ENCODE measurements around the gene FGF3. TPM values are rescaled to one million over a fixed set of nuclear protein-coding genes. Genes with fewer than 3 reads are reported as not detected.

The FGF3 gene
- total RNA-seq, 1 donor from 2014 or later: not detected

DNA sequence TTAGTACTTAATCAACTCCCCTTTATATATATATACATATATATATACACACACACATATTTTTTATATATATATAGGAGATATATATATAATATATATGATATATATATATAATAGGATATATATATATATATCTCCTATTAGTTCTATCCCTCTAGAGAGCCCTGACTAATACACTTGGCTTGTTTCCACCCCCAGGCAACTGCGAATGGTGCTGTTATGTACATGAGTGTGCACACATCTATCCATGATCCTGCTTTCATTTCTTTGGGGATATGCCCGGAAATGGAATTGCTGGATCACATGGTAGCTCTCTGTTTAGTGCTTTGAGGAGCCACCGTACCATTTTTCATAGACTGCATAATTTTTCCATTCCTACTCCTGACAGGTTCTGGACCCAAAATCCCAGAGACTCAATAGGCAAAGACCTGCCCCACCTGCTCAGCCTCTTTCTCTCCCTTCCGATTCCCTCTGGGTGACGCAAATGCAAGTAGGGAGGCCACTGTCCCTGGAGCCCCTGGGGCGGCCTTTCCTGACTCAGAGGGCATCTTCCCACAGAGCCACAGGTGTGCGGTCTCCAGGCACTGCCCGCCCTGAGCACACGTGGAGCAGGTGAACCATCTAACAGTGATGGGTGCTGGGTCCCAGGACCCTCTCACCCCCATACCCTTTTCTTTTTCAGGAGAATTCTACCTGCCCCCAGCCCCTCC is 12.0 kb downstream of the FGF3 start:
- no peak for DNase-seq (ENCODE audit: extremely low read depth, low read depth, low spot score)

DNA sequence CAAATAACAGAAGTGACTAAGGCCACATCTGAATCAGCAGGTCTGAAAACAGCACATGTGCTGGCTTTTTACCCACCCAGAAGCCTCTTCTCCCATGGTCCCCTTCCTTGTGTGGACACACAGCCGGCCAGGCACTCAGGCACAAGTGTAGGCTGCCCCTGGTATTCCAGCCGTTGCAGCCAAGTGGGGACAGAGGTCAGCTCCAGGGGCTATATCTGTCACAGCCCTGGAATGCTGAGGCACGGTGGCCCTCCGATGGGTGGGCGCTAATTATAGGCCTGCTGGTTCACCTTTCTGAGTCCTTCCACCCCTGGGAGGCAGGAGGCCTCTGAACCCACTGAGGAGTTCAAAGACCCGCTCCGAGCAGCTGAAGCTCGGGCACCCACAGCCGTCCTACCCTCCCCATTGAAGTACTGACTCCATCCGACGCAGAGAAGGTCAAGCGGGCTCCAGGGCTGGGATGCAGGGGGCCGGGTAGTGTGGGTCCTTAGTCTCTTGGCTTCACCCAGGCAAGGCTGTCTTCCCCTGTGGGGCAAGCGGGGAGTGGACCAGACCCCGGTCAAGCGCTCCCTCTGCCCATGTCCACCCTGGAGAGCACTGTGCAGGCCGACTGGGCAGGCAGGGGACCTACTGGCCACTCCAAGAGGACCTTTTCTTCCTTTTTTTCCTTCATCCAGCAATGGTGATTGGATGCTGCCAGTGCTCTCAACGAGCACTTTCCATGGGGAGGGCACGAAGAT is 14.3 kb downstream of the FGF3 start:
- no peak for DNase-seq (ENCODE audit: extremely low read depth, low read depth, low spot score)

DNA sequence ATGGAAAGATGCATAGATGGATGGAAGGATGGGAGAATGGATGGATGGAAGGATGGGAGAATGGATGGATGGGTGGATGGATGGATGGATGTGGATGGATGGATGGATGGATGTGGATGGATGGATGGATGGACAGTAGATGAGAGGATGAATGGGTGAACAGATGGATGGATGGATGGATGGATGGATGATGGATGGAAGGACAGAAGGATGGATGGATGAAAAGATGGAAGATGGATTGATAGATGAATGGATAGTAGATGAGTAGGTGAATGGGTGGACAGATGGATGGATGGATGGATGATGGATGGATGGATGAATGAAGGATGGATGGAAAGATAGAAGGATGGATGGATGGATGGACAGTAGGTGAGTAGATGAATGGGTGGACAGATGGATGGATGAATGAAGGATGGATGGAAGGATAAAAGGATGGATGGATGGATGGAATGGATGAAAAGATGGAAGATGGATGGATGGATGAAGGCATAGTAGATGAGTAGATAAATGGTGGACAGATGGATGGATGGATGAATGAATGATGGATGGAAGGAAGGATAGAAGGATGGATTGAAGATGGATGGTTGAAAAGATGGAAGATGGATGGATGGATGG is 15.5 kb downstream of the FGF3 start:
- no peak for DNase-seq (ENCODE audit: extremely low read depth, low read depth, low spot score)

DNA sequence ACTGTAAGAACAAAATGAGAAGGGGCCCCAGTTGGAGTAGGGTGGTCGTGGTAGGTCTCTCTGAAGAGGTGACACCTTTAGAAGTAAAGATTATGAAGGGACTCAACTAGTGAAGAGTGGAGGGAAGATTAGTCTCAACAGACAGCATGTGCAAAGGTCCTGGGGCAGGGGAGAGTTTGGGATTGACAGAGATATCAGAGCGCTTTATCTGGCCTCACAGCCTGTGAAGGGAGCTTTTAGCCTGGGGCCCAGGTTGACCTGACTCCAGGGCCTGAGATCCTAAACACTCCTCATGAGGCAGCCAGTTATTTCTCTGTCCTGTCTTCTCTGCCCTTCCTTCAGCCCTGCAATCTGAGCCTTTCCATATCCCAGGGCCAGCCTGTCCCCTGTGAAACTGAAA is 16.2 kb downstream of the FGF3 start:
- no peak for DNase-seq (ENCODE audit: extremely low read depth, low read depth, low spot score)

DNA sequence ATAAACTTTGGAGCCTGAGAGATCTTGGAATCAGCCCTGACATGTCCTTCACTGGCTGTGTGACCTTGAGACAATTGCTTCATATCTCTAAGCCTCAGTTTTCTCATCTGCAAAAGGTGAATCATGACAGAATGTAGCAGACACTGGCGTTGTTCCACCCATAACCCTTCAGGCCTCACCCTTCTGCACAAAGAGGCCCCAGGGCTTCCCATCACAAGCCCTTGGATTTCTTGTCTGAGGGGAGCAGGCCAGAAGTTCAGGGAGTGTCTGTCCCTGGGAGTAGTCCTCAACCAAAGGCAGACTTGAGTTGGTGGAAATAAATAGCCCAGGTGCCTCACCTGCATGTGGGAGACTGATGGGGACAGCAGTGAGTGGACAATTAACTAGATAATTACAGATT is 16.6 kb downstream of the FGF3 start:
- DNase-seq (ENCODE audit: extremely low read depth, low read depth, low spot score): no peak

DNA sequence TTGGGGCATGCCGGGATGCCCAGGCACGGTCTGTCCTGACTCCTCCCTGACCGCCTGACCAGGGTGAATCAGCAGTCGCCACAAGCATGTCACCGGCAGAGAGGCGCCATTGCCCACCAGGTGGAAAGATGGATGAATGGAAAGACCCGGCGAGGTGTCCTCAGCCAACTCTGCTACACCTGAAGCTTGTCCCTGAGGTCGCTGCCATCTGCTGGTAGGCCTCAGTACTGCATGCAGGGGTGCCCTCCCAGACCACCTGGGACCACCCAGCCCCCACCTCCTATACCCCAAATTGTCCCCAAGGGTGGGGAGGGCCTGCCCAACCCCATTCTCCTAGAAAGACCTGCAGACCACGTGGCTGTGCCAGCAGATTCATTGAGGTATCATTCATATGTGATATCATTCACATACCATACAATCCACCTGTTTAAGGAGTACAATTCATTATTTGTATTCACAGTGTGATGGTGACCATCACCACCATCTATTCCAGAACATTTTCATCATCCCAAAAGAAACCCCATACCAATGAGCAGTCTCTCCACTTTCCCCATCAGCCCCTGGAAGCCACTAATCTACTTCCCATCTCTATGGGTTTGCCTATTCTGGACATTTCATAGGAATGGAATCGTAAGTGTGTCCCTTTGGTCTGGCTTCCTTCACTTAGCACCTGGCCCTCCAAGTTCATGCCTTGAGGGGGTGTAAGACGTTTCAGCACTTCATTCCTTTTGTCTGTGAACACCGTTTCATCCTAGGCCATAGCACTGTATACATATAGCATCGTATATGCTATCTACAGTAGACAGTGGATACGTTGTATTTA is 17.5 kb downstream of the FGF3 start:
- DNase-seq (ENCODE audit: extremely low read depth, low read depth, low spot score): no peak

DNA sequence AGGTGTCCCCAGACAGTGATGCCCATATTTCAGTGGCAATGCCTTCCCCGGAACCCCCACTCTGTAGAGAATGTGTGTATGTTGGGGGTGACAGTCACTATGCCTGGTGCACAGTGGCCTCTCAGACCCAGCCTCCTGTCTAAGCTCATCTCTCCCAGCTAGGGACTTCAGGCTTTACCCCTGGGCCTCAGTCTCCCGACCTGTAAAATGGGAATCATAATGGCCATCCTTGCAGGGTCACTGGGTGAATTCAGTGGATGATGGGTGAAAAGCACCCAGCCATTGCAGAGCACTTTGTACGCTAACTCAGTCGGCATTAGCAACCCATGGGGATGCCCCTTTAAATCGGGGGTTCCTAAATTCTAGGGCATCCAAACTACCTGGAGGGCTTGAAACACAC is 18.9 kb downstream of the FGF3 start:
- no peak for DNase-seq (ENCODE audit: extremely low read depth, low read depth, low spot score)

GRCh38 chr11:69799582-69799981 is 19.6 kb downstream of the FGF3 start:
- peak; percentile 2 for DNase-seq (ENCODE audit: extremely low read depth, low read depth, low spot score)

DNA sequence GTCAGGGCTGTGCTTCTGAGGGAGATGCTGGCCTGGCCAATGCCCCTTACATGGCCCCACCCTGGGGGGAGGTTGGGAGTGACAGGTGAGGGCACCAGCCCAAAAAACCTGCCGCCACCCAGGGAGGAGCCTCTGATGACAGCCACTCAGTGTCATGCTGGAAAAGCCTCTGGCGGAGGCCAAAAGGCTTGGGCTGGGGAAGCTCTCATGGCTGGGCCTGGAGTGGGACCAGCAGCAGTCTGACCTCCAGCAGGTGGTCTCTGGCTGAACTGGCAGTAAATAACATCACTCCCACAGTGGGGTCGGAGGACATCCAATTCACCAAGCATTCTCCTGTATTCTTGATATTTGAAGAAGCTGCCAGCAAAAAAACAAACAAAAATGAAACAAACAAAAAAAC is 20.1 kb downstream of the FGF3 start:
- DNase-seq (ENCODE audit: extremely low read depth, low read depth, low spot score): no peak

- DNase-seq (ENCODE audit: extremely low read depth, low read depth, low spot score): no peak
Observed at GRCh38 chr11:69797737-69798528, 21.3 kb downstream of the FGF3 start.

DNA sequence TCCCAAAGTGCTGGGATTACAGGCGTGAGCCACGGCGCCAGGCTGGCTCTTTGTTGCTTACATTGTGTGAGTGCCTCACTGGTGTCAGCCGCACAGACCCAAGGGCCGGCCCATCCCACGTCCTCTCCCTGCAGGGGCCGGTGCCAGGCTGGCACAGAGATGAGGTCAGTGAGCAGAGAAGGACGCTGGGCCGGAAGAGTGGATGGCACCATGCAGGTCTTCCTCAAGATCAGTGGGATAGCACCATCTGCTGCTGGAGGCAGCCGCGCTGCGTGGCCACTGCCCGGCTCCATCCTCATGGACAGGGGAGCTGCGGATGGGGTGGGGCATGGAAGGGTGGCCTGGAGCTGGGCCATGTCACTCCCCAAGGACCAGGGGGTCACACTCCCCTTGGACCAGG is 22.1 kb downstream of the FGF3 start:
- DNase-seq (ENCODE audit: extremely low read depth, low read depth, low spot score): no peak

- DNase-seq (ENCODE audit: extremely low read depth, low read depth, low spot score): no peak
Observed at GRCh38 chr11:69796063-69796462, 23.2 kb downstream of the FGF3 start.

- DNase-seq (ENCODE audit: extremely low read depth, low read depth, low spot score): no peak
Observed at GRCh38 chr11:69791276-69792180, 27.7 kb downstream of the FGF3 start.

DNA sequence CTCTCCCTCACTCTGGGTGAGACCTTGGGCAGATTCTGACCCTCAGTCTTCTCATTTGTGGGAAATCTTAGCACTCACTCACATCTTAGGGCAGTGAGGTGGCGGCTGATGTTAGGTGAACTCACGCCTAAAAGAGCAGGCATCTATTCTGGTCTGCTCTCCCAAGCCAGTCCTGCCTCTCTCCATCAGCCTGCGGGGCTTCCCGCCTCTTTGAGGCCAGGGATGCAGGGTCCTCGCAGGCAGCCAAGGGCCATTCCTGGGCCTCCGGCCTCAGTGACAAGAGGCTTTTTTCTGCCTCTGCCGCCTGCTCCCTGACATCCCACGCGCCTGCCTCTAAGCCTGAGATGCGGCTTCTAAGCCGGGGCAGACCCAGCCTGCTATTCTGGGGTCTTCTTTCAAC is 30.3 kb downstream of the FGF3 start:
- DNase-seq (ENCODE audit: extremely low read depth, low read depth, low spot score): no peak

DNA sequence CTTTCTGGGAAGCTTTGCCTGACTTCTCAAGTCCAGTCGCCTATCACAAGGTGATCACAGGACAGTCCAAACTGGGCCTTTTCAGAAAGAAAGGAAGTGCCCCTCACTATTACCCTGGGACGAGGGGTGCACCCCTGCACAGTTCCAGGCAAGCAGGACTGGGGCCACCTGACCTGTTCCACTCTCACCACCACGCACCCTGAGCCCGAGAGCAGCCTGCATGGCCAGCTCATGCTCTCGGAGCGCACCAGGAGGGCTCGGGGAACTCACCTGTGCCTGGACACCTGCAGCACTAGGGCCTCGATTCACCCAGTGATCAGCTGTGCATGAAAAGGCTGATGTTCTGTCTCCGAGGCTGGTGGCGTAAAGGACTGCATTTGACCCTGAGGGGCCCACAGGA is 31.3 kb downstream of the FGF3 start:
- DNase-seq (ENCODE audit: extremely low read depth, low read depth, low spot score): no peak

DNA sequence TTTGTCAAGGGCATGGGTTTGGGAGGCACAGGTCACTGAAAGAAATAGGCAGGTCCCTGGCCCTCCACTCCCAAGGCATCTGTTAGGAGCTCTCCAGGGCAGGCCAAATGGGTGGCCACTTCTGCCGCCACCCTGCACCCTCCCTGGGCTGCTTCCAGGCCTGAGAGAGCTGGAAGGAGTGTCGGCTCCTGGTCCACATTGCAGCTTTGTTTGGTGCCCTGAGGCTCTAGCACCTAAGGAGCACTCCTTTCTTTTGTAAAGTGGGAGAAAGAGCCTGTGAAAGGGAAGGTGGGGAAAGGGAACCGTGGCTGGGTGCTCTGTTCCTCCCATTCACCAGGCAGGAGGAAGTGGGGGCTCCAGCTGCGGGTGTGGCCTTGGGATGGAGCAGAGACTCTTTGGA is 31.8 kb downstream of the FGF3 start:
- no peak for DNase-seq (ENCODE audit: extremely low read depth, low read depth, low spot score)

- DNase-seq (ENCODE audit: extremely low read depth, low read depth, low spot score): no peak
Observed at GRCh38 chr11:69781241-69781640, 38.0 kb downstream of the FGF3 start.

GRCh38 chr11:69778373-69778772 is 40.8 kb downstream of the FGF3 start:
- DNase-seq (ENCODE audit: extremely low read depth, low read depth, low spot score): no peak

DNA sequence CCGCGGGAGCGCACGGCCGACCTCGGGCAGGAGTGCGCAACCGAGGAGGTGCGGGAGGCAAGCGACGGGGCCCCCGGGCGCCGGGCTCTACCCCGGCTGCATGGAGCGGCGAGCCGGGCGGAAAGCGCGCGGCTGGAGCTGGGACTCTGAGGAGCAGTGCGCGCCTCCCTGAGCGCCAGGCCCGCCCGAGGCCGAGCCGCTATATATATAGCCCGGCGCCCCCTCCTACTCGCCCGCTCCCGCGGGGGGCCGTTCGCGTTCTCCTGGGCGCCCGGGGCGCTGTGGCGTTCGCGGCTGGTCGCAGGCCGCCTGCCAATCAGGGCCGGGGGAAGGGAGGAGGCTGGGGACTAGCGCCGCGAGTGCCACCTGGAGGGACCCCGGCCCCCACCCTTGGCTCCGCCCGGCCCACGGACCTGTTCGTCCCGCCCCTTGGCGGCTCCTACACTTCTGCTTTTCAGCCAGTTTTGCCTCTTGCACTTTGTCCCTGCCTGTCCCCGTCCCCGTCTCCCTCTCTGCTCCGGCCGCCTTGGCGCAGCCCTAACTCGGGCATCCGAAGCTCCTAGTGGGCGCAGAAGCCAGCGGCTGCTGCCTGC is 44.0 kb downstream of the FGF3 start, which contains the start of gene FGF4:
TSS of gene FGF4 (minus strand) at position 179 of the 593 bp plus-strand sequence. CDS start 257 bp downstream, outside the sequence.
- no peak for DNase-seq (ENCODE audit: extremely low read depth, low read depth, low spot score)

Measured in glomerular endothelial cell (primary cell).